Mesenchymal stem cell (in vitro differentiated cells and primary cell): ENCODE measurements around the gene PKHD1.

ENCODE experiments used
- DNase-seq: peaks from one replicate; pipeline ENCODE4 v3.0.0-alpha.2; 2013
- H2AFZ ChIP-seq: one replicate; pipeline ENCODE4 v1.6.1; 2013; ENCODE audit warnings: low read depth, mild to moderate bottlenecking, control low read depth, inconsistent platforms, low read length, moderate library complexity
- H2AK5ac ChIP-seq: 2 replicates; pipeline ENCODE4 v1.6.1; 2013; ENCODE audit warnings: low read length, moderate library complexity, mild to moderate bottlenecking, inconsistent platforms; ENCODE audit not compliant: severe bottlenecking
- H2BK120ac ChIP-seq: one replicate; pipeline ENCODE4 v1.6.1; 2013; ENCODE audit warnings: low read depth, mild to moderate bottlenecking, inconsistent platforms, low read length, moderate library complexity
- H2BK12ac ChIP-seq, 2 experiments: one replicate each; pipeline ENCODE4 v1.6.1; 2013; ENCODE audit warnings: inconsistent platforms in 2 of 2, low read length in 2 of 2, mild to moderate bottlenecking in 2 of 2, moderate library complexity in 2 of 2, control low read depth in 1 of 2
- H2BK15ac ChIP-seq: one replicate; pipeline ENCODE4 v1.6.1; 2013; ENCODE audit warnings: mild to moderate bottlenecking, low read depth, inconsistent platforms; ENCODE audit not compliant: poor library complexity, severe bottlenecking
- H2BK5ac ChIP-seq: 2 replicates; pipeline ENCODE4 v1.6.1; 2013; ENCODE audit warnings: low read depth, mild to moderate bottlenecking, low read length, control low read depth, inconsistent platforms; ENCODE audit not compliant: poor library complexity, severe bottlenecking
- H3K14ac ChIP-seq, 2 experiments: one replicate each; pipeline ENCODE4 v1.6.1; 2013; ENCODE audit warnings: inconsistent platforms in 2 of 2, low read length in 2 of 2, control low read depth in 1 of 2, mild to moderate bottlenecking in 1 of 2, moderate library complexity in 1 of 2
- H3K18ac ChIP-seq, 2 experiments: one replicate each; pipeline ENCODE4 v1.6.1; 2013; ENCODE audit warnings: inconsistent platforms in 2 of 2, low read length in 2 of 2, control low read depth in 1 of 2, low read depth in 1 of 2, mild to moderate bottlenecking in 1 of 2
- H3K23ac ChIP-seq, 2 experiments: one replicate each; pipeline ENCODE4 v1.6.1; 2013; ENCODE audit warnings: inconsistent platforms in 2 of 2, low read length in 2 of 2, mild to moderate bottlenecking in 2 of 2, moderate library complexity in 2 of 2, control low read depth in 1 of 2
- H3K27ac ChIP-seq: 2 replicates; pipeline ENCODE4 v1.5.1; 2013; ENCODE audit warnings: mild to moderate bottlenecking, moderate library complexity, low read length, control low read depth, inconsistent platforms; ENCODE audit not compliant: poor library complexity, severe bottlenecking
- H3K27me3 ChIP-seq, 2 experiments: 2 replicates each; pipeline versions ENCODE4 v1.6.1 to v1.7.0; 2013; ENCODE audit warnings: low read length in 2 of 2, mild to moderate bottlenecking in 2 of 2, moderate library complexity in 2 of 2, control low read depth in 1 of 2, inconsistent platforms in 1 of 2; ENCODE audit not compliant: control insufficient read depth in 1 of 2, insufficient read depth in 1 of 2
- H3K36me3 ChIP-seq, 2 experiments: 2 replicates each; pipeline versions ENCODE4 v1.6.1 to v1.7.0; 2013; ENCODE audit warnings: low read length in 2 of 2, control low read depth in 1 of 2, inconsistent platforms in 1 of 2, low read depth in 1 of 2, mild to moderate bottlenecking in 1 of 2; ENCODE audit not compliant: insufficient read depth in 2 of 2, control insufficient read depth in 1 of 2
- H3K4ac ChIP-seq, 2 experiments: one replicate each; pipeline ENCODE4 v1.6.1; 2013; ENCODE audit warnings: inconsistent platforms in 2 of 2, low read length in 2 of 2, mild to moderate bottlenecking in 2 of 2, moderate library complexity in 2 of 2, control low read depth in 1 of 2, low read depth in 1 of 2
- H3K4me1 ChIP-seq: 2 replicates; pipeline ENCODE4 v1.6.1; 2013; ENCODE audit warnings: low read depth, low read length, control low read depth; ENCODE audit not compliant: control insufficient read depth, insufficient read depth
- H3K4me2 ChIP-seq: 2 replicates; pipeline ENCODE4 v1.6.1; 2013; ENCODE audit warnings: low read length, mild to moderate bottlenecking, inconsistent platforms; ENCODE audit not compliant: poor library complexity, severe bottlenecking
- H3K4me3 ChIP-seq, 2 experiments: 2 replicates each; pipeline versions ENCODE4 v1.5.1 to v1.7.0; 2013; ENCODE audit warnings: low read length in 2 of 2, mild to moderate bottlenecking in 2 of 2, control low read depth in 1 of 2, low read depth in 1 of 2; ENCODE audit not compliant: insufficient read depth in 1 of 2
- H3K79me1 ChIP-seq: replicated peaks from 2 replicates; pipeline ENCODE4 v1.6.1; 2013; ENCODE audit warnings: mild to moderate bottlenecking, control low read depth, low read length, inconsistent platforms; ENCODE audit not compliant: poor library complexity, severe bottlenecking
- H3K9ac ChIP-seq: 2 replicates; pipeline ENCODE4 v1.7.0; 2013; ENCODE audit warnings: mild to moderate bottlenecking, low read length, moderate library complexity
- H3K9me3 ChIP-seq: 2 replicates; pipeline ENCODE4 v1.7.0; 2013; ENCODE audit warnings: mild to moderate bottlenecking, low read length; ENCODE audit not compliant: control insufficient read depth
- H4K8ac ChIP-seq: one replicate; pipeline ENCODE4 v1.6.1; 2013; ENCODE audit warnings: inconsistent platforms, mild to moderate bottlenecking, low read length, moderate library complexity
- H4K91ac ChIP-seq: one replicate; pipeline ENCODE4 v1.6.1; 2013; ENCODE audit warnings: mild to moderate bottlenecking, low read length, inconsistent platforms
- WGBS: methylation state at CpG from one replicate; pipeline ENCODE4 v1.1.7; 2013; ENCODE audit warnings: mixed read lengths; 5-methylcytosine and 5-hydroxymethylcytosine counted together

Gene PKHD1

DNA sequence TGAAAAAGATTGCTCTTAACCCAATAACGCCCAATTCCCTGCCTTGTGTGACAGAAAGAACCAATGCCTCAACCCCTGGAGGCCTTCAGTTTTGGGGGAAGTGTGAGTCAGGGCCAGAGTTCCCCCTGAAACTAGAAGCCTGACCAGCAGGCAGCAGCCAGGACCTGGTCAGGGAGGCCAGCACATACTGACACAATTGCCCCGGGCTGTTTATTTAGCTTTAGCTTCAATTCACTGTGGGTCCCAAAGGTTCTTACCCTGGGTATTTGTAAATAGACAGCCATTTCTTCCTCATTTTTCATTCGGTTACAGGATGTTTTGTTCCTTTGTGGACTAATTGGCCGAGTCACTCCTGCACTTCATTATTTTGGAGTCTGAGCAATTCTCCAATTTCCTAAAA, 195.6 kb downstream of the PKHD1 start:
- Histone ChIP-seq H3K4me2 (no peak overlapping the region), H3K9me3 (no peaks in the 10 kb centered on the region), H3K9ac (no peak overlapping the region), H3K4me1 (no peaks in the 10 kb centered on the region), H4K8ac (no peak overlapping the region), H2BK5ac (no peak overlapping the region), H2AK5ac (no peak overlapping the region), H3K27ac (no peak overlapping the region), H3K14ac (no peak overlapping the region), H4K91ac (no peak overlapping the region), H3K36me3 (no peaks in the 10 kb centered on the region), H3K27me3 (no peaks in the 10 kb centered on the region), H3K4me3 (no peak overlapping the region), H3K79me1 (no peaks in the 10 kb centered on the region), H3K18ac (no peak overlapping the region), H2BK15ac (no peak overlapping the region), H2BK120ac (no peak overlapping the region), H3K23ac (no peak overlapping the region), H2AFZ (no peak overlapping the region), H2BK12ac (no peak overlapping the region), H3K4ac (no peak overlapping the region)
- WGBS, result 81% methylated on average over 4 of the region's 4 CpGs
- no peak for DNase-seq

DNA sequence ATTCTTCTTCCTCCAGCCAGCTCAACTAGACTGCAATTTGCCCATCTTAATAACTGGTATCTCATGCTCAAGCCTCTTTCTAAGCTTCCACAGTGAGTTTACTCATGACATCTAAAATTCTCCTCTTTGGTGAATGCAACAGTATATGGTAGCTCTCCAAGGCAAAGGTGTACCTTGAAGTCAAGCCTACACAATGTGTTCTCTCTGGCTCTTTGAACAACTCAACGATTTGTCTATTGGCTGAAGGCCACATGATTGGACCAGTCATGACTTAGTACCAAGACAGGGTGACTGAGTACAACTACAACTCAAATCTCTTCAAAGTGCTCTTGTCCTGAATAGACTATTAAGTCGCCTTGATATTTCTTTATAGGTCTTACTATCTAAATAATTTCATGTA, 199.6 kb downstream of the PKHD1 start:
- Histone ChIP-seq H3K4me3 (no peak overlapping the region), H2BK120ac (no peak overlapping the region), H3K9ac (no peak overlapping the region), H4K8ac (no peak overlapping the region), H2BK12ac (no peak overlapping the region), H2BK5ac (no peak overlapping the region), H3K23ac (no peak overlapping the region), H3K18ac (no peak overlapping the region), H2BK15ac (no peak overlapping the region), H3K9me3 (no peaks in the 10 kb centered on the region), H3K36me3 (no peaks in the 10 kb centered on the region), H3K79me1 (no peaks in the 10 kb centered on the region), H4K91ac (no peak overlapping the region), H2AFZ (no peak overlapping the region), H2AK5ac (no peak overlapping the region), H3K27ac (no peak overlapping the region), H3K4me2 (no peak overlapping the region), H3K27me3 (no peaks in the 10 kb centered on the region), H3K4me1 (no peaks in the 10 kb centered on the region), H3K4ac (no peak overlapping the region), H3K14ac (no peak overlapping the region)
- DNase-seq, result no peak
- WGBS, result 8% methylated on average over 1 of the region's 2 CpGs

DNA sequence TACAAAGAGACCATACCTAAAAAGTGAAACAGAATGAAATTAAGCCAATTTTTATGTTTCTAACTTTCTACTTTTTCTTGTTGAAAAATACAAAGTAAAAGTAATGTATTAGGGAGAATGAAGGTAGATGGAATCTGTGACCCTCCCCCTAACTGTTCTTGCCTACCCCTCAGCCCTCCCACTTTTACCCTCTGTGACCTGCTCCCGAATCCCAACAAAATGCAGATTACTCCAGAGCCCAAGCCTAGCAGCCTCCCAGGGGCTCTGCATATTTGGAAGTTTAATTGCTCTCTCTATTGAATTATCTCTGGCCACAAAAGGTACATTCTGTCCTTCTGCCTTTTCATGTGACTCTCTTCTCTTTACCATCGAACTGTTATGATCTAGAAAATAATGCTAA, 201.5 kb downstream of the PKHD1 start:
- no peaks in the 10 kb centered on the region for H3K9me3 ChIP-seq
- no peak overlapping the region for H2AK5ac ChIP-seq
- H3K9ac ChIP-seq, result no peak overlapping the region
- H3K23ac ChIP-seq, result no peak overlapping the region
- H2AFZ ChIP-seq, result no peak overlapping the region
- no peak overlapping the region for H2BK15ac ChIP-seq
- no peak overlapping the region for H2BK12ac ChIP-seq
- H3K4me3 ChIP-seq, result no peak overlapping the region
- no peak overlapping the region for H3K4ac ChIP-seq
- H3K4me1 ChIP-seq, result no peaks in the 10 kb centered on the region
- H4K91ac ChIP-seq, result no peak overlapping the region
- H3K18ac ChIP-seq, result no peak overlapping the region
- H3K4me2 ChIP-seq, result no peak overlapping the region
- H3K27ac ChIP-seq, result no peak overlapping the region
- no peaks in the 10 kb centered on the region for H3K27me3 ChIP-seq
- DNase-seq, result no peak
- H4K8ac ChIP-seq, result no peak overlapping the region
- H3K14ac ChIP-seq, result no peak overlapping the region
- H2BK5ac ChIP-seq, result no peak overlapping the region
- no peak overlapping the region for H2BK120ac ChIP-seq
- H3K79me1 ChIP-seq, result no peaks in the 10 kb centered on the region
- H3K36me3 ChIP-seq, result no peaks in the 10 kb centered on the region
- WGBS, result 36% methylated on average over 1 of the region's 2 CpGs

DNA sequence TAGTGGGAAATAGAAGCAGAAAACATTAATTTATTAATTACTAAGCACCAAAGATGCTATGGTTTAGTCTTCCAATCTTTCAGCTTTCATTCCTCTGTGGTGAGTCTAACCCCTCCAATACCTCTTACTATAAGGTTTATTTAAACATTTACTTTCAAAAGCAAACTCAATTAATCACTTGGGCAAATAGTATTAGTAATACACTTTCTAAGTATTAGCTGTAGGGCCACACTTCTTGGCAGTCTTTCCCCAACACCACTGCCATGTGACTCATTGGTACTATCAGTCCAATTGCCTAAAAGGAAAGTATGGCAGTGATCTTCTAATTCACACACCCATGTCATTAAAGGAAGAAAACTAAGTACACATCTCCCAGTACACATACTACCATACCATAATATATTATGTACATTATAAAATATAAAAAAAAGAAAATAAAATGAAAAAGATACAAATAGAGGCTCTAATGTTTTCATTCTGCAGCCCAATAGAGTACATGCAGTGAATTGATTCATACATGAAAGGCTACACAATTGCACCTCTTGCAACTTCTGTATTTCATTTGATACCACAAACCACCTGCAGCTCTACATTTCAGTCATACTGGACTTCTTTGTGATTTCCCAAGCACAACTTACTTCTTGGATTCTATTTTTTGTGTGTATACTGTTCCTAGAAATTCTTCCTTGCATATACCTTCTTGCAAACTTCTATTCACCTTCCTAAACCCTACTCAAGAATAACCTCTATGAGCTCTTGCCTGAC, 218.6 kb downstream of the PKHD1 start:
- Histone ChIP-seq H2BK5ac (no peak overlapping the region), H3K27me3 (no peaks in the 10 kb centered on the region), H3K4me3 (no peak overlapping the region), H4K91ac (no peak overlapping the region), H3K27ac (no peak overlapping the region), H2BK120ac (no peak overlapping the region), H3K14ac (no peak overlapping the region), H2AFZ (no peak overlapping the region), H3K4me1 (no peaks in the 10 kb centered on the region), H2BK15ac (no peak overlapping the region), H3K9me3 (no peaks in the 10 kb centered on the region), H3K9ac (no peak overlapping the region), H3K4me2 (no peak overlapping the region), H2AK5ac (no peak overlapping the region), H3K23ac (no peak overlapping the region), H4K8ac (no peak overlapping the region), H3K36me3 (no peaks in the 10 kb centered on the region), H3K4ac (no peak overlapping the region), H3K18ac (no peak overlapping the region), H3K79me1 (no peaks in the 10 kb centered on the region), H2BK12ac (no peak overlapping the region)
- DNase-seq, result no peak
